ENCODE data around the gene CEP152. TPM values are rescaled to one million over a fixed set of nuclear protein-coding genes. Genes with fewer than 3 reads are reported as not detected.

Gene CEP152
- total RNA-seq, 1 experiment from 2014 or later = 27.1 TPM

DNA sequence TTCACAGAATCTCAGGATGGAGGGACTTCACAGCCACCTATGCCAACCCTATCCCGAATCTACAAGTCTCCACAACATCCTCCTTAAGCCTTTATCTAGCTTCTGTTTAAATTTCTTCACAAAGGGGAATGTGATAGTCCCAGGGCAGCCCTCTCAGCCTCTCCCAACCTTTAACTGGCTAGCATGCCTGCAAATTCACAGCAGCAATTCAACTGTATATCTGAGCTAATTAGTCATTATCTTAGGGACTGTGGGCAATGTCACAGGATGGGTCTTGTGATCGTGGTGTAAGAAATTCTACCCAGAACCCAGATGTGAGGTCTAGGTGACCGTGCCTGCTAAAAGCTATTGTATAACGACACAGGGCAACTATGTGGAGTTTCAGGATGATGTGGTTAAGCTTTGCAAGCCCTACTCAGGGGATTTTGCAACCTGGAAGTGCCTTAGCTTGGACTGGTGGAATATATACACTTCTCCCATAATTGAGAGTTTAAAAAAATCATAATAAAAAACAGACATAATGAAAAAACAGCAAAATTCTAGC lies 99.8 kb downstream of the CEP152 start:
- no peak overlapping the region for H3K27ac Mint-ChIP-seq (ENCODE audit: unreplicated experiment)
- no peak overlapping the region for H3K4me3 Mint-ChIP-seq (ENCODE audit: low read depth, unreplicated experiment)
- H3K27me3 Mint-ChIP-seq (ENCODE audit: unreplicated experiment) = no peaks in the 10 kb centered on the region
- H3K36me3 Mint-ChIP-seq (ENCODE audit: insufficient read depth, unreplicated experiment) = no peaks in the 10 kb centered on the region
- peaks cover 4% of the 10 kb centered on the region for H3K9me3 Mint-ChIP-seq (ENCODE audit: low read depth, unreplicated experiment)
- TF ChIP-seq, protein P1, sequence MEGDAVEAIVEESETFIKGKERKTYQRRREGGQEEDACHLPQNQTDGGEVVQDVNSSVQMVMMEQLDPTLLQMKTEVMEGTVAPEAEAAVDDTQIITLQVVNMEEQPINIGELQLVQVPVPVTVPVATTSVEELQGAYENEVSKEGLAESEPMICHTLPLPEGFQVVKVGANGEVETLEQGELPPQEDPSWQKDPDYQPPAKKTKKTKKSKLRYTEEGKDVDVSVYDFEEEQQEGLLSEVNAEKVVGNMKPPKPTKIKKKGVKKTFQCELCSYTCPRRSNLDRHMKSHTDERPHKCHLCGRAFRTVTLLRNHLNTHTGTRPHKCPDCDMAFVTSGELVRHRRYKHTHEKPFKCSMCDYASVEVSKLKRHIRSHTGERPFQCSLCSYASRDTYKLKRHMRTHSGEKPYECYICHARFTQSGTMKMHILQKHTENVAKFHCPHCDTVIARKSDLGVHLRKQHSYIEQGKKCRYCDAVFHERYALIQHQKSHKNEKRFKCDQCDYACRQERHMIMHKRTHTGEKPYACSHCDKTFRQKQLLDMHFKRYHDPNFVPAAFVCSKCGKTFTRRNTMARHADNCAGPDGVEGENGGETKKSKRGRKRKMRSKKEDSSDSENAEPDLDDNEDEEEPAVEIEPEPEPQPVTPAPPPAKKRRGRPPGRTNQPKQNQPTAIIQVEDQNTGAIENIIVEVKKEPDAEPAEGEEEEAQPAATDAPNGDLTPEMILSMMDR (IDR thresholded peaks at IDR 0.05; ENCODE audit: unreplicated experiment) = no peak
- intact Hi-C loops (cut with micrococcal nuclease; ENCODE audit: unreplicated experiment) = no loop called here
- no peak for DNase-seq
- CTCF ChIA-PET = interaction anchor here (0.7 kb wide), 1 partner anchor 494 kb away, joined by 4 read pairs; no protein-coding TSS in a partner anchor
- no peaks in the 10 kb centered on the region for H3K4me1 Mint-ChIP-seq (ENCODE audit: low read depth, unreplicated experiment)
- BruUV-seq (replicated peaks) = no TSS peak

DNA sequence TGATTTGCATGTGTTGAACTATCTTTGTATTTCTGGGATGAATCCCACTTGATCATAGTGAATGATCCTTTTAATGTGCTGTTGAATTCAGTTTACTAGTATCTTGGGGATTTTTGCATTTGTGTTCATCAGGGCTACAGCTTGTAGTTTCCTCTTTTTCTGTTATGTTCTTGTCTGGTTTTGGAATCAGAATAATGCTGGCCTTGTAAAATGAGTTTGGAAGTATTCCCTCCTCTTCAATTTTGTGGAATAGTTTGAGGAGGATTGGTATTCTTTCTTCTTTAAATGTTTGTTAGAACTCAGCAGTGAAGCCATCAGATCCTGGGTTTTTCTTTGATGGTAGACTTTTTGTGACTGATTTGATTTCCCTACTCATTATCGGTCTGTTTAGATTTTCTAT lies 102.2 kb downstream of the CEP152 start:
- CTCF ChIA-PET = no interaction called here
- Mint-ChIP-seq H3K4me1 (ENCODE audit: low read depth, unreplicated experiment) (no peaks in the 10 kb centered on the region), H3K27me3 (ENCODE audit: unreplicated experiment) (no peaks in the 10 kb centered on the region), H3K9me3 (ENCODE audit: low read depth, unreplicated experiment) (no peaks in the 10 kb centered on the region), H3K27ac (ENCODE audit: unreplicated experiment) (no peak overlapping the region), H3K36me3 (ENCODE audit: insufficient read depth, unreplicated experiment) (no peaks in the 10 kb centered on the region), H3K4me3 (ENCODE audit: low read depth, unreplicated experiment) (no peak overlapping the region)
- intact Hi-C loops (cut with micrococcal nuclease; ENCODE audit: unreplicated experiment) = no loop called here
- no TSS peak for BruUV-seq (replicated peaks)
- TF ChIP-seq, protein P1 (IDR thresholded peaks at IDR 0.05; ENCODE audit: unreplicated experiment) = no peak
- no peak for DNase-seq

DNA sequence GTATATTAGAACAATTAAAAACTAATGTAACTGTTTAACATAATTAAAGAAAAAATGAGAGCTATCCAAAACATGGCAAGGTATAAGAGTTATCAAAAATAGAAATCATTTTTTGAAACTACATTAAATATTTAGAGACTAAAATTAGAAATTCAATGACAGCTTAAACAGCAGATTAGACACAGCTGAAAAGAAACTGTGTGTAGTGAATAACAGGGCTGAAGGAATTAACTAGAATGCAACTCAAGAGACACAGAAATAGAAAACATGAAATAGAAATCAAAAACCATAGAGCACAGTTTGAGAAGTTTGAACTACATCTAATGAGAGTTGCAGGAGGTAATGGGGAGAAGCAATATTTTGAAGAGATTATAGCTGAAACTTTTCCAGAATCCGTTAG lies 105.5 kb downstream of the CEP152 start:
- DNase-seq = no peak
- TF ChIP-seq, protein P1 (IDR thresholded peaks at IDR 0.05; ENCODE audit: unreplicated experiment) = no peak

DNA sequence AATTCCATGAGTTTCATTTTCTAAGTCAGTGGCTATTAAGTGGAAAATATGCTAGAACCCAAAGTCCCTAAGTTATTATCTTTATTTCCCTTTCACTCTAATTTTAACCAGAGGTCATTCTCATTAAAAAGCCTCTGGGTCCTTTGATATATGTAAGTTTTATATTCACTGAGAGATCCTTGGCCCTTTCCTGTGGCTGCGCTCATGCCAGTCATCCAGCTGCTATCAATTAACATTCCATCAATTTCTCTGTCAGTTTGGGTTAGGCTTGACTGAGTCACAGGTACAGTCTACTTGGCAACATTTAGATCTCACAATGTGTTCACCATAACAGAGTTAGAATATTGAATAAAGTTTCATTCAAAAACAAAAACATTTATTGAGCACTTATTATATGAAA lies 107.3 kb downstream of the CEP152 start:
- H3K27ac Mint-ChIP-seq (ENCODE audit: unreplicated experiment) = no peak overlapping the region
- no peak for DNase-seq
- TF ChIP-seq, protein P1 (IDR thresholded peaks at IDR 0.05; ENCODE audit: unreplicated experiment) = no peak
- H3K9me3 Mint-ChIP-seq (ENCODE audit: low read depth, unreplicated experiment) = no peaks in the 10 kb centered on the region
- no peaks in the 10 kb centered on the region for H3K27me3 Mint-ChIP-seq (ENCODE audit: unreplicated experiment)
- H3K4me1 Mint-ChIP-seq (ENCODE audit: low read depth, unreplicated experiment) = no peaks in the 10 kb centered on the region
- no peaks in the 10 kb centered on the region for H3K36me3 Mint-ChIP-seq (ENCODE audit: insufficient read depth, unreplicated experiment)
- BruUV-seq (replicated peaks) = no TSS peak
- CTCF ChIA-PET = no interaction called here
- intact Hi-C loops (cut with micrococcal nuclease; ENCODE audit: unreplicated experiment) = no loop called here
- H3K4me3 Mint-ChIP-seq (ENCODE audit: low read depth, unreplicated experiment) = no peak overlapping the region

More for the DNA sequence above, 105.5 kb downstream of the CEP152 start:
- BruUV-seq (replicated peaks) = no TSS peak
- no peak overlapping the region for H3K27ac Mint-ChIP-seq (ENCODE audit: unreplicated experiment)
- CTCF ChIA-PET = no interaction called here
- no peaks in the 10 kb centered on the region for H3K36me3 Mint-ChIP-seq (ENCODE audit: insufficient read depth, unreplicated experiment)
- H3K4me3 Mint-ChIP-seq (ENCODE audit: low read depth, unreplicated experiment) = no peak overlapping the region
- no peaks in the 10 kb centered on the region for H3K9me3 Mint-ChIP-seq (ENCODE audit: low read depth, unreplicated experiment)
- intact Hi-C loops (cut with micrococcal nuclease; ENCODE audit: unreplicated experiment) = no loop called here
- H3K4me1 Mint-ChIP-seq (ENCODE audit: low read depth, unreplicated experiment) = no peaks in the 10 kb centered on the region
- H3K27me3 Mint-ChIP-seq (ENCODE audit: unreplicated experiment) = no peaks in the 10 kb centered on the region
